ENCODE measurements around the gene ACTN3.

ACTN3 gene

DNA sequence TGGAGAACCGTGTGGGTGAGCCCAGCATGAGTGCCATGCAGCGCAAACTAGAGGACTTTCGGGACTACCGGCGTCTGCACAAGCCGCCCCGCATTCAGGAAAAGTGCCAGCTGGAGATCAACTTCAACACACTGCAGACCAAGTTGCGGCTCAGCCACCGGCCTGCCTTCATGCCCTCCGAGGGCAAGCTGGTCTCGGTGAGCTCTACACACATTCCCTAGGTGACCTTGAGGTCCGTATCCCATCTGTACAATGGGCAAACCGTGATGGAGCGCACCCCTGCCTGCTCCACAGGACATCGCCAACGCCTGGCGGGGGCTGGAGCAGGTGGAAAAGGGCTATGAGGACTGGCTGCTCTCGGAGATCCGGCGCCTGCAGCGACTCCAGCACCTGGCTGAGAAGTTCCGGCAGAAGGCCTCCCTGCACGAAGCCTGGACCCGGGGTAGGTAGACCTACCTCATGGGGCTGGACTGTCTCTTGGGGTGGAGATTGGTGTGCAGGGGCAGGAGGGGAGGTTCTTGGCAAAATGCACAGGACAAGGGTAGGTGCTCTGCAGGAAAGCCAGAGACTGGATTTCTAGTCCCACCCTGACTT is 11.1 kb downstream of the ACTN3 start:
- no peak overlapping the region for H3K4me3 ChIP-seq (ENCODE audit: low read depth, low read length)
- H3K27ac ChIP-seq: no peak overlapping the region
- H3K36me3 ChIP-seq: peaks cover 10% of the 10 kb centered on the region
- TF ChIP-seq, protein P1, sequence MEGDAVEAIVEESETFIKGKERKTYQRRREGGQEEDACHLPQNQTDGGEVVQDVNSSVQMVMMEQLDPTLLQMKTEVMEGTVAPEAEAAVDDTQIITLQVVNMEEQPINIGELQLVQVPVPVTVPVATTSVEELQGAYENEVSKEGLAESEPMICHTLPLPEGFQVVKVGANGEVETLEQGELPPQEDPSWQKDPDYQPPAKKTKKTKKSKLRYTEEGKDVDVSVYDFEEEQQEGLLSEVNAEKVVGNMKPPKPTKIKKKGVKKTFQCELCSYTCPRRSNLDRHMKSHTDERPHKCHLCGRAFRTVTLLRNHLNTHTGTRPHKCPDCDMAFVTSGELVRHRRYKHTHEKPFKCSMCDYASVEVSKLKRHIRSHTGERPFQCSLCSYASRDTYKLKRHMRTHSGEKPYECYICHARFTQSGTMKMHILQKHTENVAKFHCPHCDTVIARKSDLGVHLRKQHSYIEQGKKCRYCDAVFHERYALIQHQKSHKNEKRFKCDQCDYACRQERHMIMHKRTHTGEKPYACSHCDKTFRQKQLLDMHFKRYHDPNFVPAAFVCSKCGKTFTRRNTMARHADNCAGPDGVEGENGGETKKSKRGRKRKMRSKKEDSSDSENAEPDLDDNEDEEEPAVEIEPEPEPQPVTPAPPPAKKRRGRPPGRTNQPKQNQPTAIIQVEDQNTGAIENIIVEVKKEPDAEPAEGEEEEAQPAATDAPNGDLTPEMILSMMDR (IDR thresholded peaks at IDR 0.05; ENCODE audit: low read depth, low read length): no peak
- DNase-seq: no peak
- H3K9me3 ChIP-seq (ENCODE audit: severe bottlenecking): no peaks in the 10 kb centered on the region
- no peaks in the 10 kb centered on the region for H3K27me3 ChIP-seq (ENCODE audit: insufficient read depth, low read depth, severe bottlenecking)

DNA sequence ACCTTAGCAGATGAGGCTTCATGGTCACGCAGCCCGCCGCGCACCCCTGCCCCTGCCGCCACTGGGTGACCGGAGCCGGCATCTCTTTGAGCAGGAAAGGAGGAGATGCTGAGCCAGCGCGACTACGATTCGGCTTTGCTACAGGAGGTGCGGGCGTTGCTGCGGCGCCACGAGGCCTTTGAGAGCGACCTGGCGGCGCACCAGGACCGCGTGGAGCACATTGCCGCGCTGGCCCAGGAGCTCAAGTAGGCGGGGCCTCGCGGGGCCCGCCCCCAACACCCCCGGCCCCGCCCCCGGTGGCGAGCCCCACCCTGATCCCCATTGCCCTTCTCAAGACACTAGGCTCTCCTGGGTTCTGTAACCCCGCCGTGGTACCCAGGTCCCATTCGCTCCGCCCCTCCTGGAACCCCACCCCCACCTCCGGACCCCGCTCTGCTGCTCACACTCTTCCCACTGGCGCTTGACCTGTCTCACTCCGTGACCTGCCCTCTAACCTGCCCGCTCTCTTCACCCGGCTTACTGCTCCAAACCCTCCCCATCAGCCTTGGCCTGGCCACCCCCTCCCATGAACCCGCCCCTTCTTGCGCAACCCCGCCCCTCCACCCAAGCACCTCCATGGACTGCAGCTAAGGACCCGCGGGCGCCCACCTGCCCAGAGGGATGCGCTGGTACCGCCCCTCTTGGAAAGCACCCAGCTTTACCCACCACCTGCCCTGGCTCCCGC is 12.6 kb downstream of the ACTN3 start:
- H3K4me3 ChIP-seq (ENCODE audit: low read depth, low read length): no peak overlapping the region
- H3K27ac ChIP-seq: no peak overlapping the region
- no peaks in the 10 kb centered on the region for H3K27me3 ChIP-seq (ENCODE audit: insufficient read depth, low read depth, severe bottlenecking)
- TF ChIP-seq, protein P1 (IDR thresholded peaks at IDR 0.05; ENCODE audit: low read depth, low read length): no peak
- H3K9me3 ChIP-seq (ENCODE audit: severe bottlenecking): no peaks in the 10 kb centered on the region
- no peak for DNase-seq
- peaks cover 20% of the 10 kb centered on the region for H3K36me3 ChIP-seq

DNA sequence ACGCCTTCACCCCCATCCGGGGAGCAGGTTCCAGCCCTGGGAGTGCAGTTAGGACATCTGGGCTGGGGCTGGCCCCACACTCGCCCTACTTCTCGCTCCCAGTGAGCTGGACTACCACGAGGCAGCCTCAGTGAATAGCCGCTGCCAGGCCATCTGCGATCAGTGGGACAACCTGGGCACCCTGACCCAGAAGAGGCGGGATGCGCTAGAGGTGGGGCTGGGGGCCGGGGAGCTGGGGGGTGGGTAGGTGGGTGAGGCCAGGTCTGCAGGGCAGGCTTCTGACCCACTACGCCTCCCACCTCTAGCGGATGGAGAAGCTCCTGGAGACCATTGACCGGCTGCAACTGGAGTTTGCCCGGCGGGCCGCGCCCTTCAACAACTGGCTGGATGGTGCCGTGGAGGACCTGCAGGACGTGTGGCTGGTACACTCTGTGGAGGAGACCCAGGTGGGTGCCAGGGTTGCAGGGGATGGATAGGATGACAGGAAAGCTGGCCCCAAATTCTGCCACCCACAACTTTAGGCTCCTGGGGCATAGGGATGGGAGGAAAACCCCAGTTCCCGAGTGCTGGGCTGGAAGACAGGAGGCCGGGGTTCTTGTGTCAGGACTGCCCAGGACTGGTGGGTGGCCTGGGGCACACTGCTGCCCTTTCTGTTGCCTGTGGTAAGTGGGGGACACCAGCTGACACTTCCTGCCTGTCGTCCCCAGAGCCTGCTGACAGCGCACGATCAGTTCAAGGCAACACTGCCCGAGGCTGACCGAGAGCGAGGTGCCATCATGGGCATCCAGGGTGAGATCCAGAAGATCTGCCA is 13.4 kb downstream of the ACTN3 start:
- Histone ChIP-seq H3K27me3 (ENCODE audit: insufficient read depth, low read depth, severe bottlenecking) (no peaks in the 10 kb centered on the region), H3K4me3 (ENCODE audit: low read depth, low read length) (no peak overlapping the region), H3K27ac (no peak overlapping the region), H3K36me3 (peaks cover 24% of the 10 kb centered on the region), H3K9me3 (ENCODE audit: severe bottlenecking) (no peaks in the 10 kb centered on the region)
- TF ChIP-seq, protein P1 (IDR thresholded peaks at IDR 0.05; ENCODE audit: low read depth, low read length): no peak
- no peak for DNase-seq

DNA sequence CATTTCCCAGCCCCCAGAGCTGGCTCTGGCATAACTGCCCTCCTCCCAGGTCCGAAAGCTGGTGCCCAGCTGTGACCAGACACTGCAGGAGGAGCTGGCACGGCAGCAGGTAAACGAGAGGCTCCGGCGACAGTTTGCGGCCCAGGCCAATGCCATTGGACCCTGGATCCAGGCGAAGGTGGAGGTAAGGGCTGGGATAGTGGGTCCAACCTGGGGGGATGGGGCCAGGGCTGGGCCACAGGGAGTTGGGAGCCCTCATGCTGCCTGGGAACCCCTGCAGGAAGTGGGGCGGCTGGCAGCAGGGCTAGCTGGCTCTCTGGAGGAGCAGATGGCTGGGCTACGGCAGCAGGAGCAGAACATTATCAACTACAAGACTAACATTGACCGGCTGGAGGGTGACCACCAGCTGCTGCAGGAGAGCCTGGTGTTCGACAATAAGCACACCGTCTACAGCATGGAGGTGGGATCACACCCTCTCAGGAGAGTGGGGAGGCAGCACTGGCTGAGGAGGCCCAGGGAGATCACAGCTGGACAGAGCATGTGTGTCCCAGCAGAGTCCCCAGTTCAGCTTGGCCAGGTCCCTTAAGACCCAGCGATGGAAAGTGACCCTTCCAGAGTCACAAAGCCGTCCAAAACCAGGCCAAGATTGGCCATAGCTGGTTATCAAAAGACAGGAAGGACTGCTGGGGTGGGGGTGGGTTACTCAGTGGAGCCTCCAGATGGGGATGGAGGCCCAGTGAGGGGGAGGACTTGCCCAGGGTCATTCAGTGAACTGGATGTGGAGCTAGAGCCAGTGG is 14.7 kb downstream of the ACTN3 start:
- TF ChIP-seq, protein P1 (IDR thresholded peaks at IDR 0.05; ENCODE audit: low read depth, low read length): 0 out of 2 replicates have a peak, but pooled peaks have one; percentile 9
- DNase-seq: peak; percentile 71
- Histone ChIP-seq H3K4me3 (ENCODE audit: low read depth, low read length) (no peak overlapping the region), H3K9me3 (ENCODE audit: severe bottlenecking) (no peaks in the 10 kb centered on the region), H3K27me3 (ENCODE audit: insufficient read depth, low read depth, severe bottlenecking) (no peaks in the 10 kb centered on the region), H3K27ac (peak overlapping the region; percentile 66), H3K36me3 (peaks cover 35% of the 10 kb centered on the region)

- Histone ChIP-seq H3K27ac (peak overlapping the region; percentile 66), H3K4me3 (ENCODE audit: low read depth, low read length) (no peak overlapping the region), H3K36me3 (peaks cover 37% of the 10 kb centered on the region), H3K27me3 (ENCODE audit: insufficient read depth, low read depth, severe bottlenecking) (no peaks in the 10 kb centered on the region), H3K9me3 (ENCODE audit: severe bottlenecking) (no peaks in the 10 kb centered on the region)
- DNase-seq: no peak
- TF ChIP-seq, protein P1 (IDR thresholded peaks at IDR 0.05; ENCODE audit: low read depth, low read length): no peak
Measured at GRCh38 chr11:66561975-66562248, 15.2 kb downstream of the ACTN3 start.

Measured in WERI-Rb-1 (cell line).